ENCODE results near the gene CFAP126. TPM values are rescaled to one million over a fixed set of nuclear protein-coding genes. Genes with fewer than 3 reads are reported as not detected.
A peak's percentile ranks its signal among the peaks of the same experiment; 100 is the strongest.
"Not testable (repeated sequence)": the region's sequence is repeated elsewhere in the genome, so short reads cannot be mapped to it uniquely, and the experiment has no call there.

Gene CFAP126
- 0.31 TPM for total RNA-seq

GRCh38 chr1:161367684-161368400 lies at the start of gene CFAP126:
Gene CFAP126 (minus strand): TSS chr1:161367876. CDS start chr1:161367868, 8 bp downstream.
- no peak for DNase-seq

- DNase-seq = not testable (repeated sequence)
These were observed 45.4 kb upstream of the CFAP126 start for GRCh38 chr1:161413050-161413449.

DNA sequence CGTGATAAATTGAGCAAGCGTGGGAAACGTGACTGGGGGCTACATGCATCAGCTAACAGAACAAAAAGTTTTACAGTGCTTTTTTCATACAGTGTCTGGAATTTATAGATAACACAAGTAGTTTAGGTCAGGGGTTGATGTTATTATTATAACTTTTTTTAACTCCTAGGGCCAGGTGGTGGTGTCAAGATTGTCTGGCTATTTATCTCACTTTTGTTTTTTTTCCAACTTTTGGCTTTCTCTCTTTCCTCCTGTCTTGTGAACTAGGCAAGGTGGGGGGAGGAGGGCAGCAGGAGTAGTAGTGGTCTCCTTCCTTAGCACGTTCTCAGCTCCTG lies 42.9 kb upstream of the CFAP126 start:
- DNase-seq = not testable (repeated sequence)

GRCh38 chr1:161409848-161410635 lies 42.4 kb upstream of the CFAP126 start:
- not testable (repeated sequence) for DNase-seq

DNA sequence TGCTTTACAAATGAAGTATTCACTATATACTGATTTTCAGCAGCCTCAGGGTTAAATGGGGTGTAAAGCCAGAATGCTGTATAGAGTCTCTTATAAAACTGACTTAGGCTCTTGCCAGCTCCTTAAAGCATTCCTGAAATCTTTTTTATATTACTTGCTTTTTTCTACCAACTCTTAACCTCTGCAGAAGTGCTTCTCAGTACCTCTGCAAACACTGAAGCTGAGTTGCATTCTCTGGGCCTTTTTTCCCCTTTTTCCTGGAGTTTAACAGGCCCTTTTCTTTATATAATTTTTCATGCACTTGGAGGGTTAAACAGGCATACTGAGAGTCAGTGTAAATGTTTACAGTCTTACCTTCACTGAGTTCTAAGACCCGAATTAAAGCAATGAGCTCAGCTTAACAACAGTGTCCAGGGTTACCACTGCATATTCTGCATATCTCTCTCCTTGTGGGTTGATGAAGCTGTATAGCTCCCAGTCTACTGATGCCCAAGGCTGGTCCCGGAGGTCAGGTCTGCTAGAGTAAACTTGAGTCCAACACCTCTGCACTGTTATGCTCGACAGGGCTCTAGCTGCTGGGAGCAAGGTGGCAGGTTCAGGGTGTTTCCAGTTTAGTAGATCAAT lies 40.9 kb upstream of the CFAP126 start:
- no peak for DNase-seq

GRCh38 chr1:161407451-161407985 lies 39.8 kb upstream of the CFAP126 start:
- no peak for DNase-seq

- not testable (repeated sequence) for DNase-seq
These were observed 38.9 kb upstream of the CFAP126 start for GRCh38 chr1:161406551-161406950.

DNA sequence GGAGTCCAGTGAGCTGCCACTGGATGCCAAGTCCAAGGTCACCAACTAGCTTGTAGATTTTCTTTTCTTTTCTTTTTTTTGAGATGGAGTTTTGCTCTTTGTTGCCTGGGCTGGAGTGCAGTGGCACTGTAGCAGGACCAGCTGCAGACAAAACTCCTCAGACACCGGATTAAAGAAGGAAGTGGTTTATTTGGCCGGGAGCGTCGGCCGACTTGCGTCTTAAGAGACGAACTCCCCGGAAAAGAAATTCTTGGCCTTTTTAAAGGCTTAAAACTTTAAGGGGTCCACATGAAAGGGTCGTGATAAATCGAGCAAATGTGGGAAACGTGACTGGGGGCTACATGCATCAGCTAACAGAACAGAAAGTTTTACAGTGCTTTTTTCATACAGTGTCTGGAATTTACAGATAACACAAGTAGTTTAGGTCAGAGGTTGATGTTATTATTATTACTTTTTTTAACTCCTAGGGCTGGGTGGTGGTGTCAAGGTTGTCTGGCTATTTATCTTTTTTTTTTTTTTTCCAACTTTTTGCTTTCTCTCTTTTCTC lies 36.4 kb upstream of the CFAP126 start:
- DNase-seq = no peak

DNA sequence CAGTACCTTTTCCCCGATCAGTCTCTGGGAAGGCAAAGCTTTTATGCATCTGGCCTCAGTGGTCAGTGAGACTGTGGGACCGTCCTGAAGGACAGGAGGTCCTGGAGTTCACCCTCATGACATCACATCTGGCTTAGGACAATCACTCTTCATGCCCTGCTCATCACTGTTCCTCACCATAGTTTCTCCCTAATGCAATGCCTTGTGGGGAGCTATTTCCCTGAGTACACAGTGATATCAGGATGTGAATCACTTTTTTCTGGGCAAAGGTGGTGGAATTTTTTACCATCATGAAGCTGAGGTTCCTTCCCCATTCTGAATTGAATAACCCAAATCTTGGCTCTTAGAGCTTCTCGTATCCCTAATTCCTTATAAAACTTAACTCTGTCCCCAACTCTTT lies 34.8 kb upstream of the CFAP126 start:
- DNase-seq = no peak

GRCh38 chr1:161399257-161399998 lies 31.8 kb upstream of the CFAP126 start:
- peak; percentile 81 for DNase-seq

GRCh38 chr1:161398900-161399256 lies 31.2 kb upstream of the CFAP126 start:
- no peak for DNase-seq

DNA sequence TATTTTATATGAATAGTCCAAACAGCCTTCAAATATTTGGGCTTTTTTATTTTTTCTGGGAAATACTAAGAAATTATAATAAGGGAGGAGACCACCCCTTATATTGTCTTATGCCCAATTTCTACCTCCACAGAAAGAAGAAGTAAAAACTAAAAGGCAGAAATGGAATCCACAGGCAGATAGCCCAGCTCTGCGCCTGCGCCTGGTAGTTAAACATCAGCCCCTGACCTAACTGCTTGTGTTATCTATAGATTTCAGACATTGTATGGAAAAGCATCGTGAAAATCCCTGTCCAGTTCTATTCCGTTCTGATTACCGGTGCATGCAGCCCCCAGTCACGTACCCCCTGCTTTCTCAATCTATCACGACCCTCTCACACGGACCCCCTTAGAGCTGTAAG lies 29.4 kb upstream of the CFAP126 start:
- DNase-seq = not testable (repeated sequence)

DNA sequence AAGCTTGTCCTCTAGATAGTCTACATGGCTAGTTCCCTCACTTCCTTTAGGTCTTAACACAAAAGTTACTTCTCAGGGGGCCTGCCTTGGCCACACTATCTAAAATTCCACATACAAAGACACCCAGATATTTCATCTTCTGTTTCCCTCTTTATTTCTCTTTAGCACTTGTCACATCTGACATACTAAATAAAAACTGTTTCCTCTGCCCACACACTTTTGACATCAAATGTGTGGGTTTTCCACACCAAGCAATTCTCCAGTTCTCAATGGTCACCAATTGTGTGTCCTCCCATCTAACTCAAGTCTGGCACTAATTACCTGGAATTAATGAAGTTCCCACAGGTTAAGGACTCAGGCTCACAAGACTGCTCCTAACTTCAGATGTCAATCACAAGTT lies 25.5 kb upstream of the CFAP126 start:
- no peak for DNase-seq

DNA sequence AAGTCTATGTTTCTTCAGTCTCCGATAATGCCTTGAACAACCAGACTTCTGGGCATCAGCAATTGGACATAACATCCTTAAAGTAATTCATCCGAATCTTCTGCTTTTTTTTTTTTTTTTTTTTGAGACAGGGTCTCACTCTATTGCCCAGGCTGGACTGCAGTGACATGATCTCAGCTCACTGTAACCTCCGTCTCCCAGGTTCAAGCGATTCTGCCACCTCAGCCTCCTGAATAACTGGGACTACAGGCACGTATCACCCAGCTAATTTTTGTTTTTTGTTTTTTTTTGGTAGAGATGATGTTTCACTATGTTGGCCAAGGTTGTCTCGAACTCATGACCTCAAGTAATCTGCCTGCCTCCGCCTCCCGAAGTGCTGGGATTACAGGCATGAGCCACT lies 23.9 kb upstream of the CFAP126 start:
- no peak for DNase-seq

DNA sequence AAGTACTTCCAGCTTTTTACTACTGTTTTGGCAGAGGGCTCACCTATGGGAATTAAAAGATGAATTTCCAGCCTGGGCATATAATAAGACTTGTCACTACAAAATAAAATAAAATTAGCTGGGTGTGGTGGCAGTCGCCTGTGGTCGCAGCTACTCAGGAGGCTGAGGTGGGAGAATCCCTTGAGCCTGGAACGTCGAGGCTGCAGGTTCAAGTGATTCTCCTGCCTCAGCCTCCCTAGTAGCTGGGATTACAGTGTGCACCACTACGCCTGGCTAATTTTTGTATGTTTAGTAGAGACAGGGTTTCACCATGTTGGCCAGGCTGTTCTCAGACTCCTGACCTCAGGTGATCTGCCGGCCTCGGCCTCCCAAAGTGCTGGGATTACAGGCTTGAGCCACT lies 23.5 kb upstream of the CFAP126 start:
- DNase-seq = not testable (repeated sequence)

- no peak for DNase-seq
These were observed 22.8 kb upstream of the CFAP126 start for GRCh38 chr1:161390559-161390858.

DNA sequence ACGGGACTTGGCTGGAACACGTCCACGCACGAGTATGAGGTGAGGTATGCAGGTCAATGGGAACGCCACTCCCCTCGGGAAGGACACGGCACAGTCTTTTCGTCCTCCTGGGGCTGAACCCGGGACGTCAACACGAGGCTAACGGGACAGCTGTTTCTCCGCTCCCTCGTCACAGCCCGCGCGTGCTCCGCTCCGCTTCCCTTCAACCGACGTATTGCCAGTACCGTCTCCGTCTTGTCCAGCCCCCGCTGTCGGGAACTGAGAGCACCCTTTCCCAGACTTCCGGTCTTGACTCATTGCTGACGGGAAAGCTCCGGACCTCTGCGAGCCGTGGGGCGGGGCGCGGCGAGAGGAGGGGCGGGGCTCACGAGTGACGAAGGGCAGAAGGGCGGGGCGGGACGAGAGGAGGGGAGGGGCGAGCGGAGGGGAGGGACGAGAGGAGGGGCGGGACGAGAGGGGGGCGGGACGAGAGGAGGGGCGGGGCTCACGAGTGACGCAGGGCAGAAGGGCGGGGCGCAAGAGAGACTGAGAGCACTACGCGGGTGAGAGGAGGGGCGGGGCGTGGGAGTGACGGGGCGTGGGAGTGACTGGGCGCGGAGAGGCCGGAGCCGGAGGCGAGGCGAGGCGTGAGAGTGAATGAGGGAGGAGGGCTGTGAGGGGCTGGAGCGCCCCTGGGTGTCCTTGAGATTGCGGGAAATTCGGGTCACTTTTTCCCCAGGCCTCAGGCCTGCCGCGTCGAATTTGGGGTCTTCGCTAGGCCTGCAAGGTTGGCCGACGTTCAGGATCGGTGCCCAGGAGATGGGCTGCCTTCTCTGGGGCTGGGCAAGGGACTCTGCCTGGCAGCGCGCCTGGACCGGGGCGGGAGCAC lies 22.2 kb upstream of the CFAP126 start:
- peak; percentile 99 for DNase-seq

GRCh38 chr1:161389158-161389557 lies 21.5 kb upstream of the CFAP126 start:
- not testable (repeated sequence) for DNase-seq

GRCh38 chr1:161388639-161389038 lies 21.0 kb upstream of the CFAP126 start:
- no peak for DNase-seq

DNA sequence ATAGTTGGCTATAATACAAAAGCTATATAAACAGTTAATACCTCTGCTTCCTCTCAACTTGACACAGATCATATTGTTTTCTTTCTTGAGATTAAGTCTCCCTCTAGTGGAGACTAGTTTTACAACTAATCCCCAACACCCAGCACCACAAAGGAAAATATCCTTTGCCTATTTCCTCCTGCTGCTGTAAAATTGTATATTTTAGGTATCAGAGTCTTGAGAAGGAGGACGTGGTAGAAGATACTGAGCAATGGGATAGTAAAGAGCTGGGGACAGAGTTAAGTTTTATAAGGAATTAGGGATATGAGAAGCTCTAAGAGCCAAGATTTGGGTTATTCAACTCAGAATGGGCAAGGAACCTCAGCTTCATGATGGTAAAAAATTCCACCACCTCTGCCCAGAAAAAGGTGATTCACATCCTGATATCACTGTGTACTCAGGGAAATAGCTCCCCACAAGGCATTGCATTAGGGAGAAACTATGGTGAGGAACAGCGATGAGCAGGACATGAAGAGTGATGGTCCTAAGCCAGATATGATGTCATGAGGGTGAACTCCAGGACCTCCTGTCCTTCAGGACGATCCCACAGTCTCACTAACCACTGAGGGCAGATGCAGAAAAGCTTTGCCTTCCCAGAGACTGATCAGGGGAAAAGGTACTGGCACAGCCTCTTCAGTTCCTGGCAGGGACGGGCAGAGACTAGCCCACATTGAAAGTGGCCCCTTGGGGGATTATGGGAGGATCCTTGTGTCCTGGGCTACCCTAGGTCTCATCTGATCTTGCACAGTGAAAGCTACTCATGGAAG lies 14.7 kb upstream of the CFAP126 start:
- no peak for DNase-seq

Measured in occipital lobe (tissue), 2 donors.